Measurements from ENCODE around the gene GNPDA1. TPM values are rescaled to one million over a fixed set of nuclear protein-coding genes. Genes with fewer than 3 reads are reported as not detected.

Gene GNPDA1
- total and polyA plus RNA-seq, 4 donors, result 8.0 to 15.0 (median 10.5) TPM

DNA sequence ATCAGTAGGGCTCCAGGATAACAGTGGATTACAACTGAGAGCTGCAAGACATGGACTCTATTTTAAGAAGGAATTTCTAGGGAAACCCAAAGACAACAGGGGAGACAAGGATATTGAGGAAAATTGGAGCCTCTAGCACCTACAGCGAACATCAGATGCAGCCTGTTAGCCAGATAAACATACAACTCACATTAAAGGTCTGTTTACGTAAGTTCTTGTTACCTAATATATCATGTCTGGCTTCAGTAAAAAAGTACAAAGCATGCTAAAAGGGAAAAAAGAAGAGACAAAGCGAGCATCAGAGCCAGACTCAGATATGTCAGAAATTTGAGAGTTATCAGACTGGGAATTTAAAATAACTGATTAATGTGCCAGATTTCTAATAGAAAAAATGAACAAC lies 17.2 kb downstream of the GNPDA1 start:
- no peak for DNase-seq (ENCODE audit: low spot score)
- Histone ChIP-seq H3K27me3 (ENCODE audit: control insufficient read depth in 4 of 4, insufficient read depth in 4 of 4, low read length in 3 of 4) (no peaks in the 10 kb centered on the region), H3K27ac (ENCODE audit: low read depth in 1 of 2, low read length in 2 of 2) (no peak overlapping the region), H3K4me1 (ENCODE audit: control insufficient read depth in 4 of 4, insufficient read depth in 4 of 4, low read length in 3 of 4) (peaks cover 0 to 17% (median 11%) of the 10 kb centered on the region in 4 donors), H3K9me3 (ENCODE audit: control insufficient read depth in 4 of 4, low read length in 3 of 4) (no peaks in the 10 kb centered on the region), H3K36me3 (ENCODE audit: control insufficient read depth in 4 of 4, insufficient read depth in 3 of 4, low read depth in 1 of 4, low read length in 3 of 4) (peaks cover 0 to 15% (median 8%) of the 10 kb centered on the region in 4 donors), H3K4me3 (ENCODE audit: low read depth in 1 of 3, low read length in 3 of 3) (no peak overlapping the region), H3K9ac (ENCODE audit: low read depth in 1 of 2, low read length in 2 of 2) (no peak overlapping the region)
- TF ChIP-seq, protein P1, sequence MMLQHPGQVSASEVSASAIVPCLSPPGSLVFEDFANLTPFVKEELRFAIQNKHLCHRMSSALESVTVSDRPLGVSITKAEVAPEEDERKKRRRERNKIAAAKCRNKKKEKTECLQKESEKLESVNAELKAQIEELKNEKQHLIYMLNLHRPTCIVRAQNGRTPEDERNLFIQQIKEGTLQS (IDR thresholded peaks at IDR 0.05), result no peak
- no peak for TF ChIP-seq HNF4G (IDR thresholded peaks at IDR 0.05)
- TF ChIP-seq HNF4A (conservative IDR thresholded peaks at IDR 0.05), result no peak
- TF ChIP-seq SP1 (IDR thresholded peaks at IDR 0.05), result no peak
- TF ChIP-seq, protein P2, sequence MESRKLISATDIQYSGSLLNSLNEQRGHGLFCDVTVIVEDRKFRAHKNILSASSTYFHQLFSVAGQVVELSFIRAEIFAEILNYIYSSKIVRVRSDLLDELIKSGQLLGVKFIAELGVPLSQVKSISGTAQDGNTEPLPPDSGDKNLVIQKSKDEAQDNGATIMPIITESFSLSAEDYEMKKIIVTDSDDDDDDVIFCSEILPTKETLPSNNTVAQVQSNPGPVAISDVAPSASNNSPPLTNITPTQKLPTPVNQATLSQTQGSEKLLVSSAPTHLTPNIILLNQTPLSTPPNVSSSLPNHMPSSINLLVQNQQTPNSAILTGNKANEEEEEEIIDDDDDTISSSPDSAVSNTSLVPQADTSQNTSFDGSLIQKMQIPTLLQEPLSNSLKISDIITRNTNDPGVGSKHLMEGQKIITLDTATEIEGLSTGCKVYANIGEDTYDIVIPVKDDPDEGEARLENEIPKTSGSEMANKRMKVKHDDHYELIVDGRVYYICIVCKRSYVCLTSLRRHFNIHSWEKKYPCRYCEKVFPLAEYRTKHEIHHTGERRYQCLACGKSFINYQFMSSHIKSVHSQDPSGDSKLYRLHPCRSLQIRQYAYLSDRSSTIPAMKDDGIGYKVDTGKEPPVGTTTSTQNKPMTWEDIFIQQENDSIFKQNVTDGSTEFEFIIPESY (IDR thresholded peaks at IDR 0.05), result no peak
- no peak for TF ChIP-seq NR2F2 (IDR thresholded peaks at IDR 0.05)
- 89% methylated on average over 3 of the region's 3 CpGs for WGBS

DNA sequence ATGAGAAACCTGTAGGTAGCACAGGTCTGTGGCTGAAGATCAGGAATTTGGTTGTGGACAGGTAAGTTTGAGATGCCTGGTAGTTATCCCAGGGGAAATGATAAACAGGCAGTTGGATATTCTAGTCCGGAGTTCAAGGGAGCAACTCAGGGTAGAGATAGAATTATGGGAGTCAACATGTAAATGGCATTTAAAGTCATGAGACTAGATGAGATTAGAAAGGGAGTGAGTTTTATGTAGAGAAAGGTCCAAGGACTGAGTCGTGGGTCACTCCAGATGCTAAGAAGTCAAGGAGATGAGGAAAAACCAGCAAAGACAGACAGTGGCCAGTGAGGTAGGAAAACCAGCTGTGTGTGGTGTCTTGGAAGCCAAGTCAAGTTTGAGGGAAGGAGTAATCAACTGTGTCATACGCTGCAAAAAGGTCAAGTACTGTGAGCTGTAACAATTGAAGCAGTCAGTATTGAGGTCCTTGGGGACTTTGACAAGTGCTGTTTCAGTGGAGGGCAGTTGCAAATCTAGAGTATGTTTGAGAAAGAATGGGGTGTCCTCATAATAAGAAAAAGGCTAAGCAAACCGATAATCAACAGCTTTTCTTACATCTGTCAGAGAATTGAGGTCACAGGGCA lies 18.2 kb downstream of the GNPDA1 start:
- Histone ChIP-seq H3K27me3 (ENCODE audit: control insufficient read depth in 4 of 4, insufficient read depth in 4 of 4, low read length in 3 of 4) (no peaks in the 10 kb centered on the region), H3K9ac (ENCODE audit: low read depth in 1 of 2, low read length in 2 of 2) (no peak overlapping the region), H3K4me3 (ENCODE audit: low read depth in 1 of 3, low read length in 3 of 3) (no peak overlapping the region), H3K27ac (ENCODE audit: low read depth in 1 of 2, low read length in 2 of 2) (no peak overlapping the region), H3K36me3 (ENCODE audit: control insufficient read depth in 4 of 4, insufficient read depth in 3 of 4, low read depth in 1 of 4, low read length in 3 of 4) (peaks cover 0 to 14% (median 8%) of the 10 kb centered on the region in 4 donors), H3K9me3 (ENCODE audit: control insufficient read depth in 4 of 4, low read length in 3 of 4) (no peaks in the 10 kb centered on the region), H3K4me1 (ENCODE audit: control insufficient read depth in 4 of 4, insufficient read depth in 4 of 4, low read length in 3 of 4) (peaks cover 0 to 17% (median 11%) of the 10 kb centered on the region in 4 donors)
- DNase-seq (ENCODE audit: low spot score), result no peak
- 82% methylated on average over 4 of the region's 4 CpGs for WGBS
- TF ChIP-seq, protein P3, sequence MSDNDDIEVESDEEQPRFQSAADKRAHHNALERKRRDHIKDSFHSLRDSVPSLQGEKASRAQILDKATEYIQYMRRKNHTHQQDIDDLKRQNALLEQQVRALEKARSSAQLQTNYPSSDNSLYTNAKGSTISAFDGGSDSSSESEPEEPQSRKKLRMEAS (IDR thresholded peaks at IDR 0.05), result no peak
- TF ChIP-seq NR2F2 (IDR thresholded peaks at IDR 0.05), result no peak
- TF ChIP-seq, protein P4, sequence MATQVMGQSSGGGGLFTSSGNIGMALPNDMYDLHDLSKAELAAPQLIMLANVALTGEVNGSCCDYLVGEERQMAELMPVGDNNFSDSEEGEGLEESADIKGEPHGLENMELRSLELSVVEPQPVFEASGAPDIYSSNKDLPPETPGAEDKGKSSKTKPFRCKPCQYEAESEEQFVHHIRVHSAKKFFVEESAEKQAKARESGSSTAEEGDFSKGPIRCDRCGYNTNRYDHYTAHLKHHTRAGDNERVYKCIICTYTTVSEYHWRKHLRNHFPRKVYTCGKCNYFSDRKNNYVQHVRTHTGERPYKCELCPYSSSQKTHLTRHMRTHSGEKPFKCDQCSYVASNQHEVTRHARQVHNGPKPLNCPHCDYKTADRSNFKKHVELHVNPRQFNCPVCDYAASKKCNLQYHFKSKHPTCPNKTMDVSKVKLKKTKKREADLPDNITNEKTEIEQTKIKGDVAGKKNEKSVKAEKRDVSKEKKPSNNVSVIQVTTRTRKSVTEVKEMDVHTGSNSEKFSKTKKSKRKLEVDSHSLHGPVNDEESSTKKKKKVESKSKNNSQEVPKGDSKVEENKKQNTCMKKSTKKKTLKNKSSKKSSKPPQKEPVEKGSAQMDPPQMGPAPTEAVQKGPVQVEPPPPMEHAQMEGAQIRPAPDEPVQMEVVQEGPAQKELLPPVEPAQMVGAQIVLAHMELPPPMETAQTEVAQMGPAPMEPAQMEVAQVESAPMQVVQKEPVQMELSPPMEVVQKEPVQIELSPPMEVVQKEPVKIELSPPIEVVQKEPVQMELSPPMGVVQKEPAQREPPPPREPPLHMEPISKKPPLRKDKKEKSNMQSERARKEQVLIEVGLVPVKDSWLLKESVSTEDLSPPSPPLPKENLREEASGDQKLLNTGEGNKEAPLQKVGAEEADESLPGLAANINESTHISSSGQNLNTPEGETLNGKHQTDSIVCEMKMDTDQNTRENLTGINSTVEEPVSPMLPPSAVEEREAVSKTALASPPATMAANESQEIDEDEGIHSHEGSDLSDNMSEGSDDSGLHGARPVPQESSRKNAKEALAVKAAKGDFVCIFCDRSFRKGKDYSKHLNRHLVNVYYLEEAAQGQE (IDR thresholded peaks at IDR 0.05), result no peak
- no peak for TF ChIP-seq FOXA2 (IDR thresholded peaks at IDR 0.05)
- no peak for TF ChIP-seq RXRA (IDR thresholded peaks at IDR 0.05)
- no peak for TF ChIP-seq HNF4G (IDR thresholded peaks at IDR 0.05)
- TF ChIP-seq SP1 (IDR thresholded peaks at IDR 0.05), result no peak
